Neural cell (in vitro differentiated cells): ENCODE results near the gene TRIM10. TPM values are rescaled to one million over a fixed set of nuclear protein-coding genes. Genes with fewer than 3 reads are reported as not detected.

Experiments used
- H2AFZ ChIP-seq: fragments of 200-600, 300-800 bp; sonication (generic), shearing (Covaris generic); 2 replicates; pipeline ENCODE4 v1.6.0; 2014; ENCODE audit warnings: low read depth, mild to moderate bottlenecking, antibody characterized with exemption, low read length, moderate library complexity
- H3F3A ChIP-seq: fragments of 200-600 bp; shearing (Covaris generic); 2 replicates; pipeline ENCODE4 v1.6.1; 2016; ENCODE audit warnings: mild to moderate bottlenecking, moderate library complexity, mixed read lengths, antibody characterized with exemption, low read length; ENCODE audit not compliant: insufficient read depth, poor library complexity, severe bottlenecking
- H3K27ac ChIP-seq: fragments of 200-600, 300-800 bp; sonication (generic), shearing (Covaris generic); 2 replicates; pipeline ENCODE4 v1.5.1; 2014; ENCODE audit warnings: mild to moderate bottlenecking, low read length, moderate library complexity
- H3K27me3 ChIP-seq: fragments of 300-800, 200-600 bp; sonication (generic), shearing (Covaris generic); 2 replicates; pipeline ENCODE4 v1.6.0; 2014; ENCODE audit warnings: mild to moderate bottlenecking, low read depth, low read length, moderate library complexity; ENCODE audit not compliant: insufficient read depth
- H3K36me3 ChIP-seq: fragments of 300-800, 200-600 bp; sonication (generic), shearing (Covaris generic); 2 replicates; pipeline ENCODE4 v1.5.1; 2014; ENCODE audit warnings: mild to moderate bottlenecking, antibody characterized with exemption, low read length, moderate library complexity; ENCODE audit not compliant: insufficient read depth
- H3K4me2 ChIP-seq: fragments of 300-800, 200-600 bp; sonication (generic), shearing (Covaris generic); 2 replicates; pipeline ENCODE4 v1.6.0; 2014; ENCODE audit warnings: mild to moderate bottlenecking, low read length
- H3K4me3 ChIP-seq: fragments of 300-800, 200-600 bp; sonication (generic), shearing (Covaris generic); 2 replicates; pipeline ENCODE4 v1.5.1; 2014; ENCODE audit warnings: mild to moderate bottlenecking, low read length, moderate library complexity
- H3K79me2 ChIP-seq: fragments of 200-600 bp; shearing (Covaris generic); replicated peaks from 2 replicates; pipeline ENCODE4 v1.6.0; 2014; ENCODE audit warnings: mild to moderate bottlenecking, low read length, moderate library complexity; ENCODE audit not compliant: insufficient read depth
- H3K9ac ChIP-seq: fragments of 300-800, 200-600 bp; sonication (generic), shearing (Covaris generic); 2 replicates; pipeline ENCODE4 v1.6.1; 2016; ENCODE audit warnings: mild to moderate bottlenecking, low read length, mixed read lengths
- H3K9me2 ChIP-seq: fragments of 200-600 bp; shearing (Covaris generic); 2 replicates; pipeline ENCODE4 v1.6.1; 2016; ENCODE audit warnings: mild to moderate bottlenecking, low read length, mixed read lengths; ENCODE audit not compliant: insufficient read depth
- H3K9me3 ChIP-seq: fragments of 200-600, 300-800 bp; sonication (generic), shearing (Covaris generic); 2 replicates; pipeline ENCODE4 v1.6.1; 2016; ENCODE audit warnings: mild to moderate bottlenecking, mixed run types, low read length, moderate library complexity, mixed read lengths
- H4K20me1 ChIP-seq: fragments of 200-600 bp; shearing (Covaris generic); 2 replicates; pipeline ENCODE4 v1.6.1; 2016; ENCODE audit warnings: mild to moderate bottlenecking, mixed run types; ENCODE audit not compliant: insufficient read depth
- CTCF ChIP-seq: fragments of 450-650 bp; IDR thresholded peaks from 2 replicates; pipeline ENCODE4 v1.5.1; 2014; ENCODE audit warnings: antibody characterized with exemption, mild to moderate bottlenecking, moderate library complexity; ENCODE audit not compliant: poor library complexity, severe bottlenecking
- EP300 ChIP-seq: fragments of 450-650 bp; conservative IDR thresholded peaks from 2 replicates; pipeline ENCODE4 v1.6.1; 2014; ENCODE audit warnings: antibody characterized with exemption, mild to moderate bottlenecking, moderate library complexity; ENCODE audit not compliant: poor library complexity, severe bottlenecking
- EZH2 ChIP-seq: fragments of 200-600, 300-800 bp; shearing (Covaris generic), sonication (generic); IDR thresholded peaks from 2 replicates; pipeline ENCODE4 v1.6.1; 2014; ENCODE audit warnings: antibody characterized with exemption, low read length, borderline replicate concordance, mild to moderate bottlenecking; ENCODE audit not compliant: insufficient read depth, poor library complexity, severe bottlenecking
- MXI1 ChIP-seq: fragments of 450-650 bp; conservative IDR thresholded peaks from 2 replicates; pipeline ENCODE4 v1.6.1; 2014; ENCODE audit warnings: antibody characterized with exemption, mild to moderate bottlenecking; ENCODE audit not compliant: poor library complexity, severe bottlenecking
- POLR2AphosphoS5 ChIP-seq: IDR thresholded peaks from 2 replicates; pipeline ENCODE4 v1.6.1; 2012
- RAD21 ChIP-seq: fragments of 450-650 bp; conservative IDR thresholded peaks from 2 replicates; pipeline ENCODE4 v1.6.1; 2014; ENCODE audit warnings: antibody characterized with exemption, mild to moderate bottlenecking, moderate library complexity
- REST ChIP-seq: IDR thresholded peaks from 2 replicates; pipeline ENCODE4 v1.6.1; 2012; ENCODE audit warnings: borderline replicate concordance
- SMC3 ChIP-seq: fragments of 450-650 bp; conservative IDR thresholded peaks from 2 replicates; pipeline ENCODE4 v1.6.1; 2014; ENCODE audit warnings: antibody characterized with exemption, mild to moderate bottlenecking, moderate library complexity; ENCODE audit not compliant: poor library complexity
- TAF1 ChIP-seq: IDR thresholded peaks from 2 replicates; pipeline ENCODE4 v1.6.1; 2012; ENCODE audit warnings: low read depth
- polyA plus RNA-seq: library from polyadenylated mRNA; depleted of rRNA; stranded (reverse); fragments of >200 nt; gene quantifications from 2 replicates; pipeline ENCODE4 v1.2.3, GENCODE V29; 2014

The TRIM10 gene
- polyA plus RNA-seq, 1 donor from 2014 or later: not detected

GRCh38 chr6:30129265-30130178 is 31.5 kb downstream of the TRIM10 start:
- Histone ChIP-seq H3F3A (no peaks in the 10 kb centered on the region), H3K4me2 (no peak overlapping the region), H3K9me3 (no peaks in the 10 kb centered on the region), H3K36me3 (no peaks in the 10 kb centered on the region), H3K4me3 (no peak overlapping the region), H2AFZ (no peak overlapping the region), H3K79me2 (no peaks in the 10 kb centered on the region), H3K27me3 (peaks cover 58% of the 10 kb centered on the region), H3K9ac (no peak overlapping the region), H3K27ac (no peak overlapping the region), H3K9me2 (no peaks in the 10 kb centered on the region), H4K20me1 (no peaks in the 10 kb centered on the region)
- TF ChIP-seq CTCF (no peak), EP300 (no peak), SMC3 (no peak), EZH2 (no peak), MXI1 (no peak), TAF1 (no peak), REST (no peak), POLR2AphosphoS5 (no peak), RAD21 (no peak)

GRCh38 chr6:30127238-30128093 is 33.5 kb downstream of the TRIM10 start:
- H3F3A ChIP-seq: no peaks in the 10 kb centered on the region
- H3K4me2 ChIP-seq: no peak overlapping the region
- H4K20me1 ChIP-seq: no peaks in the 10 kb centered on the region
- H3K79me2 ChIP-seq: no peaks in the 10 kb centered on the region
- no peak for TF ChIP-seq EZH2
- TF ChIP-seq POLR2AphosphoS5: no peak
- no peak for TF ChIP-seq CTCF
- no peak for TF ChIP-seq MXI1
- no peak for TF ChIP-seq EP300
- TF ChIP-seq RAD21: no peak
- TF ChIP-seq REST: no peak
- TF ChIP-seq TAF1: no peak
- TF ChIP-seq SMC3: no peak
- peaks cover 67% of the 10 kb centered on the region for H3K27me3 ChIP-seq
- H3K4me3 ChIP-seq: peak overlapping the region; percentile 53
- H3K9me3 ChIP-seq: no peaks in the 10 kb centered on the region
- no peak overlapping the region for H3K27ac ChIP-seq
- H3K9ac ChIP-seq: no peak overlapping the region
- H2AFZ ChIP-seq: no peak overlapping the region
- H3K9me2 ChIP-seq: no peaks in the 10 kb centered on the region
- H3K36me3 ChIP-seq: no peaks in the 10 kb centered on the region
